A549 (cell line): ENCODE measurements around the gene SKIC2. TPM values are rescaled to one million over a fixed set of nuclear protein-coding genes. Genes with fewer than 3 reads are reported as not detected.

Source experiments
- ATAC-seq, 2 experiments: fragments of 200-7000 bp in 1 of 2; fragments of >200 bp in 1 of 2; cut with Nextera tagmentation in 1 of 2; cut with Tn5 transposase in 1 of 2; 3 replicates each; pipeline versions ENCODE4 v1.8.0 to v1.9.1; 2018 to 2020; ENCODE audit warnings: mild to moderate bottlenecking in 1 of 2, moderate library complexity in 1 of 2
- CTCF ChIA-PET: fragments of 300-600 bp; sonication (Branson Sonifier 250); formaldehyde crosslinking; extraction: SDS; loops from one replicate; lab custom pipeline; 2021; ENCODE audit warnings: antibody characterized with exemption, inconsistent platforms; lab: Yijun Ruan, JAX
- POLR2A ChIA-PET: fragments of 350-600 bp; formaldehyde crosslinking; extraction: SDS; loops from one replicate; lab custom pipeline; 2021; ENCODE audit warnings: antibody characterized with exemption, inconsistent platforms; lab: Yijun Ruan, JAX
- DNase-seq, 2 experiments: peaks; one replicate each; pipeline versions ENCODE4 v3.0.0 to v3.0.0-alpha.2; 2011 to 2016; ENCODE audit warnings: low read depth in 1 of 2, low spot score in 1 of 2
- FAIRE-seq: peaks from 2 replicates; lab custom pipeline; 2011; peaks lifted over from hg19 to GRCh38; lab: Jason Lieb, UNC
- H3K27ac ChIP-seq, 2 experiments: fragments of >200 bp; sonication (Bioruptor Twin); formaldehyde crosslinking; 3 replicates each; pipeline ENCODE4 v1.5.1; 2016 to 2017
- H3K4me1 ChIP-seq: fragments of >200 bp; sonication (Bioruptor Twin); formaldehyde crosslinking; 3 replicates; pipeline ENCODE4 v1.6.1; 2016
- H3K4me2 ChIP-seq: fragments of >200 bp; sonication (Bioruptor Twin); formaldehyde crosslinking; 3 replicates; pipeline ENCODE4 v1.6.1; 2016
- H3K4me3 ChIP-seq: fragments of >200 bp; sonication (Bioruptor Twin); formaldehyde crosslinking; 3 replicates; pipeline ENCODE4 v1.5.1; 2016
- H3K9me3 ChIP-seq: fragments of >200 bp; sonication (Bioruptor Twin); formaldehyde crosslinking; 3 replicates; pipeline ENCODE4 v1.6.1; 2016
- BHLHE40 ChIP-seq: IDR thresholded peaks from 2 replicates; pipeline ENCODE4 v1.6.1; 2012; ENCODE audit warnings: low read depth, low read length, inconsistent platforms
- CBX8 ChIP-seq: fragments of 200-600 bp; sonication (generic); IDR thresholded peaks from 2 replicates; pipeline ENCODE4 v1.6.1; 2016
- CHD2 ChIP-seq: fragments of 150-350 bp; IDR thresholded peaks from 2 replicates; pipeline ENCODE4 v1.6.1; 2014; ENCODE audit warnings: low read length; ENCODE audit not compliant: partially characterized antibody
- EHF ChIP-seq: fragments of 250-450 bp; sonication (Bioruptor Pico); IDR thresholded peaks from 2 replicates; pipeline ENCODE4 v1.5.0; 2020; ENCODE audit warnings: mild to moderate bottlenecking
- EHMT2 ChIP-seq: fragments of 200-600 bp; sonication (generic); IDR thresholded peaks from 2 replicates; pipeline ENCODE4 v1.6.1; 2016; ENCODE audit warnings: antibody characterized with exemption, low read depth, mild to moderate bottlenecking, moderate library complexity
- EP300 ChIP-seq, 2 experiments: fragments of >200 bp; sonication (Bioruptor Twin); formaldehyde crosslinking; IDR thresholded peaks; 2 replicates in 1 of 2; 3 replicates in 1 of 2; pipeline ENCODE4 v1.6.1; 2016 to 2017
- FOSB ChIP-seq: fragments of 250-450 bp; sonication (Bioruptor Pico); IDR thresholded peaks from 2 replicates; pipeline ENCODE4 v1.5.0; 2020; ENCODE audit warnings: mild to moderate bottlenecking, moderate library complexity
- FOSL2 ChIP-seq, 2 experiments: fragments of 450-650 bp in 1 of 2; fragments of >200 bp in 1 of 2; sonication (Bioruptor Twin) in 1 of 2; formaldehyde crosslinking; IDR thresholded peaks; 2 replicates each; pipeline versions ENCODE4 v1.5.0 to v1.6.1; 2016 to 2020; ENCODE audit warnings: mild to moderate bottlenecking in 1 of 2, moderate library complexity in 1 of 2
- GATA3 ChIP-seq: IDR thresholded peaks from 2 replicates; pipeline ENCODE4 v1.6.1; 2012; ENCODE audit warnings: borderline replicate concordance
- HEYL ChIP-seq: fragments of 250-450 bp; sonication (Bioruptor Pico); IDR thresholded peaks from 2 replicates; pipeline ENCODE4 v1.8.0; 2021; ENCODE audit warnings: mild to moderate bottlenecking, moderate library complexity
- HOXA7 ChIP-seq: fragments of 250-450 bp; sonication (Bioruptor Pico); IDR thresholded peaks from 2 replicates; pipeline ENCODE4 v1.5.0; 2020; ENCODE audit warnings: mild to moderate bottlenecking, moderate library complexity
- HOXB13 ChIP-seq: fragments of 250-450 bp; sonication (Bioruptor Pico); IDR thresholded peaks from 2 replicates; pipeline ENCODE4 v1.5.0; 2020; ENCODE audit warnings: low read depth, mild to moderate bottlenecking, moderate library complexity
- HOXB5 ChIP-seq: fragments of 250-450 bp; sonication (Bioruptor Pico); IDR thresholded peaks from 2 replicates; pipeline ENCODE4 v1.5.0; 2020; ENCODE audit warnings: mild to moderate bottlenecking, moderate library complexity
- JUN ChIP-seq, 2 experiments: fragments of >200 bp; sonication (Bioruptor Twin); formaldehyde crosslinking; IDR thresholded peaks; 2 replicates in 1 of 2; 3 replicates in 1 of 2; pipeline ENCODE4 v1.6.1; 2016 to 2017
- JUNB ChIP-seq: fragments of >200 bp; sonication (Bioruptor Twin); formaldehyde crosslinking; IDR thresholded peaks from 2 replicates; pipeline ENCODE4 v1.6.1; 2016
- KDM1A ChIP-seq: fragments of 200-600 bp; sonication (generic); IDR thresholded peaks from 2 replicates; pipeline ENCODE4 v1.6.1; 2016; ENCODE audit warnings: low read depth, mild to moderate bottlenecking
- KDM5A ChIP-seq: fragments of 200-600 bp; sonication (generic); IDR thresholded peaks from 2 replicates; pipeline ENCODE4 v1.6.1; 2016; ENCODE audit warnings: antibody characterized with exemption, mild to moderate bottlenecking
- MAFK ChIP-seq: fragments of 450-650 bp; IDR thresholded peaks from 2 replicates; pipeline ENCODE4 v1.6.1; 2014; ENCODE audit not compliant: partially characterized antibody
- NFE2L2 ChIP-seq: fragments of 150-350 bp; conservative IDR thresholded peaks from 2 replicates; pipeline ENCODE4 v1.6.1; 2014; ENCODE audit warnings: low read length
- PHF8 ChIP-seq: fragments of 200-600 bp; sonication (generic); IDR thresholded peaks from 2 replicates; pipeline ENCODE4 v1.6.1; 2016; ENCODE audit warnings: low read depth, mild to moderate bottlenecking, antibody characterized with exemption, moderate library complexity, borderline replicate concordance
- POLR2A ChIP-seq: IDR thresholded peaks from 2 replicates; pipeline ENCODE4 v1.6.1; 2012; ENCODE audit warnings: mild to moderate bottlenecking, low read length
- POLR2AphosphoS2 ChIP-seq: conservative IDR thresholded peaks from 2 replicates; pipeline ENCODE4 v1.6.1; 2012; ENCODE audit warnings: low read length, improper control_type of control experiment, inconsistent platforms
- RARB ChIP-seq: fragments of 250-450 bp; sonication (Bioruptor Pico); IDR thresholded peaks from 2 replicates; pipeline ENCODE4 v1.8.0; 2021; ENCODE audit warnings: mild to moderate bottlenecking, moderate library complexity
- RFX5 ChIP-seq: fragments of 450-650 bp; IDR thresholded peaks from 2 replicates; pipeline ENCODE4 v1.7.1; 2014; ENCODE audit warnings: antibody characterized with exemption, mild to moderate bottlenecking, moderate library complexity
- RNF2 ChIP-seq: fragments of 200-600 bp; sonication (generic); IDR thresholded peaks from 2 replicates; pipeline ENCODE4 v1.6.1; 2016; ENCODE audit warnings: low read depth, mild to moderate bottlenecking, antibody characterized with exemption, moderate library complexity, borderline replicate concordance
- SREBF2 ChIP-seq: fragments of 450-650 bp; IDR thresholded peaks from 2 replicates; pipeline ENCODE4 v1.6.1; 2014; ENCODE audit warnings: mild to moderate bottlenecking, moderate library complexity
- TFCP2L1 ChIP-seq: fragments of 250-450 bp; sonication (Bioruptor Pico); IDR thresholded peaks from 2 replicates; pipeline ENCODE4 v1.5.0; 2021; ENCODE audit warnings: mild to moderate bottlenecking
- TP53 ChIP-seq: fragments of 250-450 bp; sonication (Bioruptor Pico); IDR thresholded peaks from 2 replicates; pipeline ENCODE4 v1.5.0; 2021; ENCODE audit warnings: mild to moderate bottlenecking, moderate library complexity
- ZFP36 ChIP-seq: fragments of 450-650 bp; IDR thresholded peaks from 2 replicates; pipeline ENCODE4 v1.6.1; 2014; ENCODE audit warnings: borderline replicate concordance; ENCODE audit not compliant: partially characterized antibody
- ZNF302 ChIP-seq: fragments of 250-450 bp; sonication (Bioruptor Pico); IDR thresholded peaks from 2 replicates; pipeline ENCODE4 v1.9.0; 2021; ENCODE audit warnings: inconsistent platforms, mild to moderate bottlenecking, moderate library complexity
- WGBS: methylation state at CpG from one replicate; pipeline ENCODE4 v1.1.6; 2017; ENCODE audit errors: missing lambda C conversion rate; 5-methylcytosine and 5-hydroxymethylcytosine counted together
- polyA minus RNA-seq: library from RNA; depleted of rRNA, polyadenylated mRNA; stranded (reverse); fragments of >200 nt; gene quantifications from 2 replicates; pipeline ENCODE4 v1.2.3, GENCODE V29; 2011; rRNA and poly(A)+ RNA removed
- polyA plus RNA-seq, 4 experiments: library from polyadenylated mRNA; depleted of rRNA in 3 of 4; stranded (reverse); fragments of >200 nt; fragmentation: RNase III in 1 of 4; extraction: RNeasy Plus Mini Kit Qiagen cat#74134 plus additional on column Dnase treatment in 1 of 4; gene quantifications; 2 replicates in 3 of 4; 3 replicates in 1 of 4; pipeline ENCODE4 v1.2.3, GENCODE V29; 2011 to 2017
- TF ChIP-seq, protein P1 (sequence below): fragments of >200 bp; sonication (Bioruptor Twin); formaldehyde crosslinking; IDR thresholded peaks from 3 replicates; pipeline ENCODE4 v1.5.1; 2016
- TF ChIP-seq, protein P2 (sequence below): IDR thresholded peaks from 2 replicates; pipeline ENCODE4 v1.6.1; 2012
- TF ChIP-seq, protein P3 (sequence below): fragments of 200-600 bp; sonication (generic); IDR thresholded peaks from 2 replicates; pipeline ENCODE4 v1.6.1; 2016; ENCODE audit warnings: antibody characterized with exemption, mild to moderate bottlenecking, moderate library complexity
- TF ChIP-seq, protein P4 (sequence below): IDR thresholded peaks from 2 replicates; pipeline ENCODE4 v1.6.1; 2012

SKIC2 gene
- polyA plus RNA-seq (2011; rRNA removed) (20.8 and 23.4 TPM in 2 replicates), polyA plus RNA-seq (2017; fragmentation: RNase III; extraction: RNeasy Plus Mini Kit Qiagen cat#74134 plus additional on column Dnase treatment) (33.2 to 40.5 TPM (median 37.5 TPM) in 3 replicates), polyA minus RNA-seq (76.6 and 84.8 TPM in 2 replicates)
- 30.5 and 34.2 TPM in 2 replicates for polyA plus RNA-seq (2012; cell fraction: cytosol; rRNA removed)
- polyA plus RNA-seq (2012; cell fraction: nucleus; rRNA removed) = 161 and 164 TPM in 2 replicates

DNA sequence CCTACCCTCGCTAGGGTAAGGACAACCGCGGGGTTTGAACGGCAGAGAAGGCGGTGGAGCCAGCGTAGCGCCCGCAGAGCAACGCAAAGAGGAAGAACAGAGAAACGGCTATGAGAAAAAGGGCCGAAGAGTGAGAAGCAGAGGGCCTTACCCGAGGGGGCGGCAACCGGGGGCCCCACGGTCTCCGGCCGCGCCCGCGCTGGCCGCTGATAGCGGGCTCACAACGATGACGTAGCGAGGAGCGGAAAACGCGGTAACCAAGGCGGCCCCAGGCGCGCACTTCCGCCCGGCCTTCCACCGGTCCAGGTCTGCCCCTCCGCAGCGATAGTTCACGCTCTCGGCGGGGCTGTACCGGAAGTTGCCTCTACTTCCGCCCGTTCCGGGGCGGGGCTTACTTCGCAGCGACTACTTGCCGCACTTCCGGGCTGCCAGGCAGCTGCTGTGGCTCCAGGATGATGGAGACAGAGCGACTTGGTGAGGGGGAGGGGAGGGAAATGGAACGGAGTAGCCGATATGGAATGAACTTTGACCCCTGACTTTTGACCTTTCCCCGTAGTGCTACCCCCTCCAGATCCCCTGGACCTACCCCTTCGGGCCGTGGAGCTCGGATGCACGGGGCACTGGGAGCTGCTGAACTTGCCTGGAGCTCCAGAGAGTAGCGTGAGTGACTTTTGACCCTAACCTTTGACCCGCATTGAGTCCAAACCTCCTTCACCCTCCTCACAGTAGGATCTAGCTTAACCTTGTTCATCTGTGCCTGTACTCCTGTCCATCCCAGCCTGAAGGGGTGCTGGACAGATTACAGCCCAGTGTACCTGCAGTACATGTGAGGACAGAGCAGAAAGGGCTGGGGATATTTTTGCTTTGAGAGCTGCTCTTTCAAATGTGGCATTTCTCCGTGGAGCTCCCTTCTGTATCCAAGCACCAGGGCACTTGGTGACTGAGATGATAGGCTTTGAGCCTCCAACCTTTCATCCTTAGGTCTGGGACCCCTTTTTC, at the start of gene SKIC2, which contains the start of gene NELFE:
SKIC2 (plus strand) TSS at position 435 of the 999 bp plus-strand sequence; CDS start at position 453, 18 bp downstream.
NELFE (minus strand) TSS at position 231 of the 999 bp plus-strand sequence. CDS start 525 bp downstream, outside the sequence.
- H3K27ac ChIP-seq = peak within 1 kb of the TSS; percentile 91 to 93
- H3K4me3 ChIP-seq = peak within 1 kb of the TSS; percentile 94
- H3K9me3 ChIP-seq = no peaks in the 10 kb centered on the region
- peak within 1 kb of the TSS; percentile 90 for H3K4me2 ChIP-seq
- FAIRE-seq (no peak), ATAC-seq (peak; percentile 99 to 100), DNase-seq (peak; percentile 96 to 98)
- H3K4me1 ChIP-seq = peaks cover 13% of the 10 kb centered on the region; the same call in 2 of the 3 replicates
- POLR2A ChIA-PET = interaction anchor here (0.6 to 2.3 kb wide), 3 partner anchors 11 to 61 kb away, joined by 3 to 13 read pairs (median 3); partner anchors contain the start of gene DXO
- under 1% methylated on average over 43 of the region's 59 CpGs for WGBS
- CTCF ChIA-PET = interaction anchor here (0.9 to 1.2 kb wide), 2 partner anchors 13 to 278 kb away, joined by 3 read pairs; partner anchors contain the start of gene DXO
- TF ChIP-seq TP53 (CRISPR knock-in tag) (no peak), FOSB (CRISPR knock-in tag) (no peak), POLR2A (peak; percentile 53), JUN (IDR thresholded peaks at IDR 0.05) (peak; percentile 78 to 82; a peak in 3 of 5 replicates), BHLHE40 (no peak), SREBF2 (no peak), HOXB13 (CRISPR knock-in tag) (no peak), CHD2 (no peak), POLR2AphosphoS2 (no peak), HOXA7 (no peak), RARB (CRISPR knock-in tag) (no peak), EHF (CRISPR knock-in tag) (no peak), KDM5A (peak; percentile 14; the same call in 1 of the 2 replicates), HOXB5 (CRISPR knock-in tag) (no peak), JUNB (no peak), FOSL2 (IDR thresholded peaks at IDR 0.05) (no peak), FOSL2 (CRISPR knock-in tag; IDR thresholded peaks at IDR 0.05) (no peak), RFX5 (no peak), ZFP36 (no peak), NFE2L2 (no peak), EHMT2 (no peak), RNF2 (no peak), PHF8 (peak; percentile 67), CBX8 (no peak), KDM1A (no peak), HEYL (CRISPR knock-in tag) (no peak), ZNF302 (CRISPR knock-in tag) (no peak), GATA3 (0 out of 2 replicates have a peak, but pooled peaks have one; percentile 10), TFCP2L1 (CRISPR knock-in tag) (no peak), EP300 (IDR thresholded peaks at IDR 0.05) (no peak), MAFK (no peak)
- TF ChIP-seq, protein P1, sequence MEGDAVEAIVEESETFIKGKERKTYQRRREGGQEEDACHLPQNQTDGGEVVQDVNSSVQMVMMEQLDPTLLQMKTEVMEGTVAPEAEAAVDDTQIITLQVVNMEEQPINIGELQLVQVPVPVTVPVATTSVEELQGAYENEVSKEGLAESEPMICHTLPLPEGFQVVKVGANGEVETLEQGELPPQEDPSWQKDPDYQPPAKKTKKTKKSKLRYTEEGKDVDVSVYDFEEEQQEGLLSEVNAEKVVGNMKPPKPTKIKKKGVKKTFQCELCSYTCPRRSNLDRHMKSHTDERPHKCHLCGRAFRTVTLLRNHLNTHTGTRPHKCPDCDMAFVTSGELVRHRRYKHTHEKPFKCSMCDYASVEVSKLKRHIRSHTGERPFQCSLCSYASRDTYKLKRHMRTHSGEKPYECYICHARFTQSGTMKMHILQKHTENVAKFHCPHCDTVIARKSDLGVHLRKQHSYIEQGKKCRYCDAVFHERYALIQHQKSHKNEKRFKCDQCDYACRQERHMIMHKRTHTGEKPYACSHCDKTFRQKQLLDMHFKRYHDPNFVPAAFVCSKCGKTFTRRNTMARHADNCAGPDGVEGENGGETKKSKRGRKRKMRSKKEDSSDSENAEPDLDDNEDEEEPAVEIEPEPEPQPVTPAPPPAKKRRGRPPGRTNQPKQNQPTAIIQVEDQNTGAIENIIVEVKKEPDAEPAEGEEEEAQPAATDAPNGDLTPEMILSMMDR = no peak
- TF ChIP-seq, protein P2, sequence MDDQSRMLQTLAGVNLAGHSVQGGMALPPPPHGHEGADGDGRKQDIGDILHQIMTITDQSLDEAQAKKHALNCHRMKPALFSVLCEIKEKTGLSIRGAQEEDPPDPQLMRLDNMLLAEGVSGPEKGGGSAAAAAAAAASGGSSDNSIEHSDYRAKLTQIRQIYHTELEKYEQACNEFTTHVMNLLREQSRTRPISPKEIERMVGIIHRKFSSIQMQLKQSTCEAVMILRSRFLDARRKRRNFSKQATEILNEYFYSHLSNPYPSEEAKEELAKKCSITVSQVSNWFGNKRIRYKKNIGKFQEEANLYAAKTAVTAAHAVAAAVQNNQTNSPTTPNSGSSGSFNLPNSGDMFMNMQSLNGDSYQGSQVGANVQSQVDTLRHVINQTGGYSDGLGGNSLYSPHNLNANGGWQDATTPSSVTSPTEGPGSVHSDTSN = peak; percentile 38; the same call in 1 of the 2 replicates
- TF ChIP-seq, protein P3, sequence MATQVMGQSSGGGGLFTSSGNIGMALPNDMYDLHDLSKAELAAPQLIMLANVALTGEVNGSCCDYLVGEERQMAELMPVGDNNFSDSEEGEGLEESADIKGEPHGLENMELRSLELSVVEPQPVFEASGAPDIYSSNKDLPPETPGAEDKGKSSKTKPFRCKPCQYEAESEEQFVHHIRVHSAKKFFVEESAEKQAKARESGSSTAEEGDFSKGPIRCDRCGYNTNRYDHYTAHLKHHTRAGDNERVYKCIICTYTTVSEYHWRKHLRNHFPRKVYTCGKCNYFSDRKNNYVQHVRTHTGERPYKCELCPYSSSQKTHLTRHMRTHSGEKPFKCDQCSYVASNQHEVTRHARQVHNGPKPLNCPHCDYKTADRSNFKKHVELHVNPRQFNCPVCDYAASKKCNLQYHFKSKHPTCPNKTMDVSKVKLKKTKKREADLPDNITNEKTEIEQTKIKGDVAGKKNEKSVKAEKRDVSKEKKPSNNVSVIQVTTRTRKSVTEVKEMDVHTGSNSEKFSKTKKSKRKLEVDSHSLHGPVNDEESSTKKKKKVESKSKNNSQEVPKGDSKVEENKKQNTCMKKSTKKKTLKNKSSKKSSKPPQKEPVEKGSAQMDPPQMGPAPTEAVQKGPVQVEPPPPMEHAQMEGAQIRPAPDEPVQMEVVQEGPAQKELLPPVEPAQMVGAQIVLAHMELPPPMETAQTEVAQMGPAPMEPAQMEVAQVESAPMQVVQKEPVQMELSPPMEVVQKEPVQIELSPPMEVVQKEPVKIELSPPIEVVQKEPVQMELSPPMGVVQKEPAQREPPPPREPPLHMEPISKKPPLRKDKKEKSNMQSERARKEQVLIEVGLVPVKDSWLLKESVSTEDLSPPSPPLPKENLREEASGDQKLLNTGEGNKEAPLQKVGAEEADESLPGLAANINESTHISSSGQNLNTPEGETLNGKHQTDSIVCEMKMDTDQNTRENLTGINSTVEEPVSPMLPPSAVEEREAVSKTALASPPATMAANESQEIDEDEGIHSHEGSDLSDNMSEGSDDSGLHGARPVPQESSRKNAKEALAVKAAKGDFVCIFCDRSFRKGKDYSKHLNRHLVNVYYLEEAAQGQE = no peak
- TF ChIP-seq, protein P4, sequence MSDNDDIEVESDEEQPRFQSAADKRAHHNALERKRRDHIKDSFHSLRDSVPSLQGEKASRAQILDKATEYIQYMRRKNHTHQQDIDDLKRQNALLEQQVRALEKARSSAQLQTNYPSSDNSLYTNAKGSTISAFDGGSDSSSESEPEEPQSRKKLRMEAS = peak; percentile 74
